ENCODE measurements around the gene DNM2.

The DNM2 gene

DNA sequence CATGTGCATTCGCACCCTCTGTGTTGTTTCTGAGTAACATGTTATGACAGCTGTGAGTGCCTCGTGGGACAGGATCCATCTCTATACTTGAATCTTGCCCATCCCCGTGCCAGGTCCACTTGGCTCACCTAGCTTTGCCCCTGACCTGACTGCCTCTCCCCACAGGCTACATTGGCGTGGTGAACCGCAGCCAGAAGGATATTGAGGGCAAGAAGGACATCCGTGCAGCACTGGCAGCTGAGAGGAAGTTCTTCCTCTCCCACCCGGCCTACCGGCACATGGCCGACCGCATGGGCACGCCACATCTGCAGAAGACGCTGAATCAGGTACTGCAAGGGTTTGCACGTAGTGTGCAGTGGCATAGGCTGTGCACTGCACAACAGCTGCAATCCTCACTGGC lies 64.9 kb downstream of the DNM2 start:
- no peak for DNase-seq

DNA sequence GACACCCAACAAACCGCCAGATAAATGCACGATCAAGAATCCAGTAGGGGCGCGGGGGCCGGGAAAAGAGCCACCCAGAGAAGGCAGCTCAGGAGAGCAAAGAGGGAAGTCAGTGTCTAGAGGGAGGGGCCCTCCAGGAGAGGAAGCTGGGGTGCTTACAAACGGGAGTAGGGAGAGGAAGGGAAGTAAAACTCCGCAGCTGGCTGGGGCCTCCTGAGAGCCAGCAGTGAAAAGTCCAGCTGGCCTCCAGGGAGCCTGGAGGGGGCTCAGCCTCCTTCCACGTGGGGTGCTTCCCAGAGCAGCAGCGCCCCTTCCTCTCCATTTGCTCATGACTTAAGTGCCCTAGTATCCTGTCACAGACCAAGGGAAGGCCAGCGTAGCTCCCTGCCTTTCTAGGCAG lies 66.4 kb downstream of the DNM2 start:
- no peak for DNase-seq

DNA sequence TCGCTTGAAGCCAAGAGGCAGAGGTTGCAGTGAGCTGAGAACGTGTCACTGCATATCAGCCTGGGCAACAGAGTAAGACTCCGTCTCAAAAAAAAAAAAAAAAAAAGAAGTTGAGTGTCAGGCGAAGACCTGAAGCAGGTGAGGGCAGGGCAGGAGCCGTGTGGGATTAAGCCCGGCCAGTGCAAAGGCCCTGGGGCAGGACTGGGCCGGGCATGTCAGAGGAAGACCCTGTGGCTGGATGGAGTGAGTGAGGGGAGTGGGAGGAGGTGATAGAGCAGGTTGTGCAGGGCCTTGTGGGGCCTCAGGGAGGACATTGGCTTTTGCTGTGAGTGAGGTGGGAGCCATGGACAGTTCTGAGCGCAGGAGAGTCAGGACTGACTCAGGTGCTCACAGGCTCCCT lies 70.3 kb downstream of the DNM2 start:
- DNase-seq = no peak

DNA sequence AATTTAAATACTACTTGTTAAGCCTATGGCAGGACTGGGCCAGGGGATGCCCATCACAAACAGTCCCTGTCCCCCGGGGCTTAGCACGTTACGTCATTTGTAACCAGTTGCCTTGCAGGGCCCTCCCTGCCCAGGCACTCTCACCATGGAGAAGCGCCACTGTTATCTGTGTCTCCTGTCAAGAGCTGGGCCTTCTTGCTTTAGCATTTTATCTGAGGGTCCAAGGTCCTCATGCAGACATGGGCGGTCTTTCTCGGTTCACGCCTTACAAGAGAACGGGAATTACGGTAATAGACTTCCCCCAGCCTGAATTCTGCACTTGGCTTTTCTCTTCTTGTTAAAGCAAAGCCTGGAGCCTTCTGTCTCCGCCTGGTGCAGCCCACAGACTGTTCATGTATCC lies 72.0 kb downstream of the DNM2 start:
- no peak for DNase-seq

DNA sequence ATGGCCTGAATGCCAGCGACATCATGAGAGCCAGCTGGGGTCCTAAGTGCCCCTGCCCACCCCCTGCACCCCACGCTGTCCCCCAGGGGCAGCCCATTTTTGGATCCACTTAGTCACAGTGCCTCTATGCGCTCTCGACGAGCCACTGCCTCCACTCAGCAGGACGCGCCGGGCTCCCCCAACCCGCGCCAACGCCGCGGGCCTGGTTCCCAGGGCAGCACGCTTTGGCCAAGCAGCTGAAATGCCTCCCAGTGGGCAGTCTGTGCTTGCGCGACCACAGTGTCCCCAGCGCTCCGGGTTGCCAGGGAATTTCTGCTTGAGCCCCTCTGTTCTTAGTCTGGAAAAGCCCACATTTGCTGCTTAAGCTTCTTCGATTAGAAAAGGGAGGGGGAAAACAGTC lies 78.8 kb downstream of the DNM2 start:
- DNase-seq = no peak

DNA sequence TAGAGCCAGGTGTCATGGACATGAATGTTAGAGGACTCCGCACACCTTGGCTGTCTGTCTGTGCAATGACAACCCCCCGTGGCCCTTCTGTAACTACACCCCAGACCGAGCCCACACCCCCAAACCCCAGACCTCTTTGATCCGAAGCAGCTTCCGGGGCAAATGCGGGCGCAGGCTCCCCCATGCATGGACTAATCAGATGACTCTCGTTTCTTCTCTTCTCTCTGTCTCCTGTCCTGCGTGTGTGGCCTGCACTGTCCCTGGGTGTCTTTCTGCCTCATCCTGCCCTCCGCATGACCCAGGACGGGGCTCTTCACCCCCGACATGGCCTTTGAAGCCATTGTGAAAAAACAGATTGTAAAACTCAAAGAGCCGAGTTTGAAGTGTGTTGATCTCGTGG lies 79.2 kb downstream of the DNM2 start:
- no peak for DNase-seq

- DNase-seq = no peak
Measured at GRCh38 chr19:10797541-10798256, 79.8 kb downstream of the DNM2 start.

DNA sequence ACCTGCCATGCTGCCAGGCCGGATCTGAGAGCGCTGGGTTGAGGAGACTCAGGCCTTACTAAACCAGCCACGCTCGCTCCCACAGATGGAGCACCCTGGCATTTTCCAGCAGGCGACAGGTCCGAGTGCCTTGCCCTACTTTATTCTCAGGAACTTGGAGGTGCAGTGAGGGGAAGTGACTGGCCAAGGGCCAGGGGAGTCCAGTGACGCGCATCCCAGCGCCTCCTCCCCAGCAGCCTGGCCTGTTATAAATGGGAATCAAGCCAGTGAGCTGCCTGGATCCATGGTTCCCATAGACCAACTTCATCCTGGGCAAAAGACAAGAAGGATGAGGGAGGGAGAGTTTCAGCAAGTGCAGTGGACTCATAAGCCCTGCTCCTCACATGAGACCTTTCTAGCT lies 82.6 kb downstream of the DNM2 start:
- no peak for DNase-seq

- DNase-seq = no peak
Measured at GRCh38 chr19:10802479-10802878, 84.6 kb downstream of the DNM2 start.

- no peak for DNase-seq
Measured at GRCh38 chr19:10803252-10803651, 85.4 kb downstream of the DNM2 start.

DNA sequence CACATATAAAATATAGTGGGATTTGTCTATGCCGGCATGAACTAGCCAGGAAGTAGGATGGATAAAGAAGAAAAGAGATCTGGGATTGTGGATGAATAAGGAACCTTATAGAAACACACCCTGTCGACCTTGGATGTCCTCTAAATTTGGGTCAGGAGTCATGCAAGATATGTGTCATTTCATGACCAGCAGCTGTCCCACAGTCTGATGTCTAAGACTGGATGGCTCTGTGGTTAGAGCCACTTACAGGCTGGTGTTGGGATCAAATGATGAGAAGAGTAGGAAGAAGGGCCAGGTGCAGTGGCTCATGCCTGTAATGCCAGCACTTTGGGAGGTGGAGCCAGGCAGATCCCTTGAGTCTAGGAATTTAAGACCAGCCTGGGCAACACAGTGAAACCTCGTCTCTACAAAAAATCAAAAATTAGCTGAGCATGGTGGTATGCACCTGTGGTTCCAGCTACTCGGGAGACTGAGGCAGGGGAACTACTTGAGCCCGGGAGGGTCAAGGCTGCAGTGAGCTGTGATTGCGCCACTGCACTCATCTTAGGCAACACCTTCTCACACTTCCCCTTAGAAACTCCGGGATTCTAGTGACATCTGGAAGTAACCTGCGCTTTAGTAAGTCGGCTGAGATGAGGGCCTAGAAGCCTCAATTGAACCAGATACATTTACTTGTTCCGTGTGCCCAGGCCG lies 87.3 kb downstream of the DNM2 start:
- DNase-seq = no peak

DNA sequence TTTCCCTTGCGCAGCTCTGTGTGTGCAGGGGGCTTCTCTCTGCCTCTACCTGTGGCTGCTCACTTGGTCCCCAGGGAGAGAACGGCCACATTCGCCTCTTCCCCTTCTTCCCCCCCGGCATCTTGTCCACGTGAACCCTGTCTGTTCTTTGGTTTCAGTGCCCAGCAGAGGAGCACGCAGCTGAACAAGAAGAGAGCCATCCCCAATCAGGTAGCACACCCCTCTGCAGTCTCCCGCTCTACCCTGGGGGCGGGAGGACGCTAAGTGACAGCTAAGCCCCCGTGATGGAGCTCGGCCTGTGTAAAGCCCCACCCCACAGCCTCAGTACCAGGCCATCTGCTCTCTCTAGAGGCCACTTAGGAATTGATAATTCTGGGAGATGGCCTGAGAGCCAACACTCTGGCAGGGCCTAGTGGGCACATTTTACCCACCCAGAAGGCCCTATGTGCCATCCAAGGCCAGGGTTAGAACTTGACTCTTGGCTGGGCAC lies 87.9 kb downstream of the DNM2 start:
- no peak for DNase-seq

DNA sequence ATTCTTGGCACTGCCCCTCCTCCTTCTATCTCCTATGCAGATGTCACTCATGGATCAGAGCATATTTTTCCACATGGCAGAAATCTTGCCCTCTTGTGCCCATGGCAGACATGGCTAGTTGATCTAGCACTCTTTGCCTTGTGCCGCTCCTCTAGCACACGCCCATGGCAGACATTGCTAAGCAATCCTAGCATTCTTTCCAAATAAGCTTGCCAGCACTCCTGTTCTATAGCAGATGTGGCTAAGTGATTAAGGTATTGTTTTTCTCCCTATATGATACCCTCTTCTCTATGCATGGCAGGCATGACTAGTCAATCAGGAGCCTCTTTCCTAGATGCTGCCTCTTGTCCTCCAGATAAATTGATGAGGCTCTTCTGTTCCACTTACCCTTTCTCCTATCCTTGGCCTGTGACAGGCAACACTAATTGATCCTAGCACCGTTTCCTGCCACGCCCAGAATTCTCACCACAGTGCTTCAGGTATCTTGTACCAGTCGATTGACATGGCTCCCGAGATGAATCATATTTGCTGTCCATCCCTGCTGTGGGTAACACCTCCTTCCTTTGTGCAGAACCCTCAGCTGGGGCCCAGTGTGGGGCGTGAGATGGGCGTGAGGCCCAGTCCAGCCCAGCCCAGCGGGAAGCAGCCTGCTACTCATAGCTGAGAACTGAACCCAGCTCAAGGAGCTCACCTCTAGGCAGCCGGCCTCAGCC lies 91.2 kb downstream of the DNM2 start:
- peak; percentile 46 for DNase-seq

GRCh38 chr19:10809651-10810285 lies 91.9 kb downstream of the DNM2 start:
- DNase-seq = no peak

DNA sequence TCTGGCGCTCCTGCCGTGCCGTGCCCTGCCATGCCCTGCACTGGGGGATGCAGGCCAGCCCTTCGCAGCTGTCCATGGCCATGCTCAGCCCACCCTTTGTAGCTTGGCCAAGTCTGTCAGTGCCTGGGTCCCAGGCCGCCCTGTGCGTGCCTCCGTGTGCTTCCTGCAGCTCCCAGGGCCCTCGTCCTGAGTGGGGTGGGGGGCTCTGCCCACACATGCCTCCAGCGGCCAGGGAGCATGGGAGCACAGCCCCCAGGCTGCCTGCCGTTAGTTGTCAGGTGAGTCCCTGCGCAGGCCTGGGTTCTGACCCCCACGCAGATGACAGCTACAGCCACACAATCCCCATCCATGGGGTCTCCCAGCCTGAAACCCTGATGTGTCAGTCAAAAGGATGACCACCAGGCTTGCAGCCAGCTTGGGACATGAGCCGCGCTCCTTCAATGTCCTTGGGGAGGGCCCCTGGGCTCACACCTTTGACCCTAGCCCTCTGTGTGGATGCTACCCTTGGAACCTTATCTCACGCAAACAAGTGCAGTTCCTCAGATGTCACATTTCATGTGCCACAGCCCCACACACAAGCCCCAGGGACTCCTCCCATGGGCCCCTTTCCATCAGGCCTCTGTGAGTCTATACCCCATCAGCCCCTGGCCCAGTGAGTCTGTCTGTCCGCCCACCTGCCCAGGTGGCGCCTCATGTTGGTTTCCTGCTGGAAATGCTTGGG lies 93.7 kb downstream of the DNM2 start:
- DNase-seq = no peak

DNA sequence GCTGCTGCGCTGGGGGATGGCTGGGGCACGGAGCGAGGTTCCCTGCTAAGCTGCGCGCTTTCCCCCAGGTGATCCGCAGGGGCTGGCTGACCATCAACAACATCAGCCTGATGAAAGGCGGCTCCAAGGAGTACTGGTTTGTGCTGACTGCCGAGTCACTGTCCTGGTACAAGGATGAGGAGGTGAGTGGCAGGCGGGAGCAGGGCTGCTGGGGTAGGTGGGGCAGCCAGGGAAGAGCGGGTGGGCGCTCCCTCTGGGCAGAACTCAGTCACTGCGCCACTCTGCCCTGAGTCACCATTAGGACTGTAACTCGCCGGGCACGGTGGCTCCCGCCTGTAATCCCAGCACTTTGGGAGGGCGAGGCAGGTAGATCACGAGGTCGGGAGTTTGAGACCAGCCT lies 94.3 kb downstream of the DNM2 start:
- DNase-seq = no peak

- peak; percentile 86 for DNase-seq
Measured at GRCh38 chr19:10812902-10813404, 95.1 kb downstream of the DNM2 start.

DNA sequence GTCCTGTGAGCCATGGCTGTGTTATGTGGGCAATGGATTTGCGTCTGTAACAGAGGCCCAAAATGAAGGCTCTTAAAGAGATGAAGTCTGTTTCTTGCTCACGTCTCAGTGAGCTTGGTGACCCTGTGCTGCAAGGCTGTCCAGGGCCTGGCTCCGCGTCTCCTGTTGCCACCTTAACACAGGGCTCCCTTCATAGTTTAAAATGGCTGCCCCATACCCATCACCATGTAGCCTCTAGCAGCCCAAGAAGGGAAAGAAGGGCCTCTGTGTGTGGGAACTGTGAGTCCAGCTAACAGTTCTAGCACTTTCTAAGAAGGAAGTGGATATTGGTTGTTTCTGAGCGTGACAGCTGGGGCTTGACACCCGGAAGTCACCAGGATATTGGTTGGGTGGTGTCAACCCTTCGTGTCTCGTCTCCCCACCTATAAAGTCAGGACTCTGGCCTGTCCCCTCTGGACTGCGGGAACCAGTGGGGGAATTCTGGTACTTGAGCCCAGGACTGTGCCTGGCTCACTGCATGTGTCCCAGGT lies 97.2 kb downstream of the DNM2 start:
- no peak for DNase-seq

GRCh38 chr19:10815969-10816644 lies 98.2 kb downstream of the DNM2 start:
- DNase-seq = no peak

GRCh38 chr19:10816691-10817090 lies 98.8 kb downstream of the DNM2 start:
- no peak for DNase-seq

GRCh38 chr19:10817291-10818038 lies 99.6 kb downstream of the DNM2 start:
- DNase-seq = no peak

Data from islet precursor cell (in vitro differentiated cells).